ENCODE results near the gene PIN1. TPM values are rescaled to one million over a fixed set of nuclear protein-coding genes. Genes with fewer than 3 reads are reported as not detected.
"Not testable (repeated sequence)": the region's sequence is repeated elsewhere in the genome, so short reads cannot be mapped to it uniquely, and the experiment has no call there.

Gene PIN1
- total RNA-seq, 2 experiments from 2014 or later, result 114 to 117 TPM

- DNase-seq; H3K27ac Mint-ChIP-seq; ATAC-seq; H3K4me3 Mint-ChIP-seq; H3K9me3 Mint-ChIP-seq (ENCODE audit: insufficient read depth); POLR2A ChIA-PET; CTCF ChIA-PET; H3K27me3 Mint-ChIP-seq (ENCODE audit: low read depth): not testable (repeated sequence)
- H3K36me3 Mint-ChIP-seq (ENCODE audit: low read depth), result peaks cover 64% of the 10 kb centered on the region
- H3K4me1 Mint-ChIP-seq (ENCODE audit: low read depth), result peaks cover 21% of the 10 kb centered on the region
Observed at GRCh38 chr19:9843626-9844273, 8.6 kb downstream of the PIN1 start.

- CTCF ChIA-PET, result interaction anchor here (0.7 to 1.6 kb wide), 7 partner anchors 11 to 83 kb away, joined by 3 to 7 read pairs (median 3); partner anchors contain the start of gene PIN1
- H3K36me3 Mint-ChIP-seq (ENCODE audit: low read depth), result peaks cover 38% of the 10 kb centered on the region
Observed at GRCh38 chr19:9847087-9847671, 12.1 kb downstream of the PIN1 start.

GRCh38 chr19:9848060-9848459 lies 12.9 kb downstream of the PIN1 start:
- H3K27ac Mint-ChIP-seq, result no peak overlapping the region
- no peak overlapping the region for H3K4me3 Mint-ChIP-seq
- ATAC-seq (peak; percentile 51), DNase-seq (peak; percentile 56)
- ChIA-PET CTCF (interaction anchor here (0.7 to 1.6 kb wide), 4 partner anchors 10 to 82 kb away, joined by 3 to 7 read pairs (median 4); no protein-coding TSS in a partner anchor), POLR2A (no interaction called here)
- no peaks in the 10 kb centered on the region for H3K9me3 Mint-ChIP-seq (ENCODE audit: insufficient read depth)
- H3K4me1 Mint-ChIP-seq (ENCODE audit: low read depth), result peaks cover 21% of the 10 kb centered on the region
- H3K27me3 Mint-ChIP-seq (ENCODE audit: low read depth), result no peaks in the 10 kb centered on the region
- H3K36me3 Mint-ChIP-seq (ENCODE audit: low read depth), result peaks cover 29% of the 10 kb centered on the region

More at GRCh38 chr19:9847087-9847671, 12.1 kb downstream of the PIN1 start:
- peaks cover 21% of the 10 kb centered on the region for H3K4me1 Mint-ChIP-seq (ENCODE audit: low read depth)
- POLR2A ChIA-PET, result no interaction called here
- no peaks in the 10 kb centered on the region for H3K9me3 Mint-ChIP-seq (ENCODE audit: insufficient read depth)
- H3K4me3 Mint-ChIP-seq, result no peak overlapping the region
- ATAC-seq, result peak; percentile 67
- DNase-seq, result peak; percentile 59
- H3K27me3 Mint-ChIP-seq (ENCODE audit: low read depth), result no peaks in the 10 kb centered on the region
- peak overlapping the region; percentile 70 for H3K27ac Mint-ChIP-seq

- H3K27ac Mint-ChIP-seq, result no peak overlapping the region
- DNase-seq, result no peak
- H3K4me1 Mint-ChIP-seq (ENCODE audit: low read depth), result peaks cover 21% of the 10 kb centered on the region
- no peak overlapping the region for H3K4me3 Mint-ChIP-seq
- H3K9me3 Mint-ChIP-seq (ENCODE audit: insufficient read depth), result no peaks in the 10 kb centered on the region
- H3K36me3 Mint-ChIP-seq (ENCODE audit: low read depth), result peaks cover 22% of the 10 kb centered on the region
- POLR2A ChIA-PET, result no interaction called here
- no peak for ATAC-seq
- CTCF ChIA-PET, result no interaction called here
- no peaks in the 10 kb centered on the region for H3K27me3 Mint-ChIP-seq (ENCODE audit: low read depth)
Observed at GRCh38 chr19:9848762-9849161, 13.6 kb downstream of the PIN1 start.

GRCh38 chr19:9849791-9850190 lies 14.7 kb downstream of the PIN1 start:
- ChIA-PET POLR2A (no interaction called here), CTCF (no interaction called here)
- Mint-ChIP-seq H3K4me3 (no peak overlapping the region), H3K9me3 (ENCODE audit: insufficient read depth) (no peaks in the 10 kb centered on the region), H3K27ac (no peak overlapping the region), H3K4me1 (ENCODE audit: low read depth) (peaks cover 21% of the 10 kb centered on the region), H3K36me3 (ENCODE audit: low read depth) (peaks cover 21% of the 10 kb centered on the region), H3K27me3 (ENCODE audit: low read depth) (no peaks in the 10 kb centered on the region)
- ATAC-seq, result no peak
- no peak for DNase-seq

GRCh38 chr19:9850235-9850959 lies 15.3 kb downstream of the PIN1 start:
- H3K27me3 Mint-ChIP-seq (ENCODE audit: low read depth), result no peaks in the 10 kb centered on the region
- ChIA-PET POLR2A (no interaction called here), CTCF (no interaction called here)

GRCh38 chr19:9854282-9854846 lies 19.2 kb downstream of the PIN1 start:
- H3K27me3 Mint-ChIP-seq (ENCODE audit: low read depth), result no peaks in the 10 kb centered on the region
- H3K36me3 Mint-ChIP-seq (ENCODE audit: low read depth), result peaks cover 17% of the 10 kb centered on the region
- CTCF ChIA-PET, result no interaction called here
- POLR2A ChIA-PET, result no interaction called here
- H3K9me3 Mint-ChIP-seq (ENCODE audit: insufficient read depth), result no peaks in the 10 kb centered on the region
- ATAC-seq (no peak), DNase-seq (no peak)
- no peak overlapping the region for H3K27ac Mint-ChIP-seq
- H3K4me1 Mint-ChIP-seq (ENCODE audit: low read depth), result peaks cover 32% of the 10 kb centered on the region
- no peak overlapping the region for H3K4me3 Mint-ChIP-seq

More at GRCh38 chr19:9850235-9850959, 15.3 kb downstream of the PIN1 start:
- DNase-seq, result no peak
- H3K4me3 Mint-ChIP-seq, result no peak overlapping the region
- H3K9me3 Mint-ChIP-seq (ENCODE audit: insufficient read depth), result no peaks in the 10 kb centered on the region
- H3K36me3 Mint-ChIP-seq (ENCODE audit: low read depth), result peaks cover 15% of the 10 kb centered on the region
- ATAC-seq, result no peak
- H3K4me1 Mint-ChIP-seq (ENCODE audit: low read depth), result peaks cover 21% of the 10 kb centered on the region
- no peak overlapping the region for H3K27ac Mint-ChIP-seq

GRCh38 chr19:9856609-9857008 lies 21.5 kb downstream of the PIN1 start:
- CTCF ChIA-PET, result no interaction called here
- DNase-seq, result no peak
- POLR2A ChIA-PET, result interaction anchor here (1.4 to 1.8 kb wide), 2 partner anchors 17 to 29 kb away, joined by 3 to 10 read pairs; partner anchors contain the start of gene UBL5
- Mint-ChIP-seq H3K27ac (peak overlapping the region; percentile 91), H3K9me3 (ENCODE audit: insufficient read depth) (no peaks in the 10 kb centered on the region), H3K36me3 (ENCODE audit: low read depth) (peaks cover 20% of the 10 kb centered on the region), H3K4me1 (ENCODE audit: low read depth) (peaks cover 53% of the 10 kb centered on the region), H3K4me3 (peak overlapping the region; percentile 36), H3K27me3 (ENCODE audit: low read depth) (no peaks in the 10 kb centered on the region)
- no peak for ATAC-seq

GRCh38 chr19:9857076-9857721 lies 22.1 kb downstream of the PIN1 start:
- POLR2A ChIA-PET, result interaction anchor here (1.0 to 1.8 kb wide), 3 partner anchors 17 to 30 kb away, joined by 3 to 10 read pairs (median 3); partner anchors contain the start of gene UBL5
- DNase-seq, result no peak

GRCh38 chr19:9857920-9858746 lies 23.0 kb downstream of the PIN1 start:
- Mint-ChIP-seq H3K36me3 (ENCODE audit: low read depth) (peaks cover 23% of the 10 kb centered on the region), H3K9me3 (ENCODE audit: insufficient read depth) (no peaks in the 10 kb centered on the region), H3K4me1 (ENCODE audit: low read depth) (peaks cover 68% of the 10 kb centered on the region), H3K4me3 (peak overlapping the region; percentile 73), H3K27ac (peak overlapping the region; percentile 91), H3K27me3 (ENCODE audit: low read depth) (no peaks in the 10 kb centered on the region)
- POLR2A ChIA-PET, result interaction anchor here (0.6 to 1.8 kb wide), 4 partner anchors 18 to 550 kb away, joined by 3 to 10 read pairs (median 3); partner anchors contain the start of gene UBL5
- peak; percentile 78 for ATAC-seq
- CTCF ChIA-PET, result interaction anchor here (0.7 to 2.1 kb wide), 7 partner anchors 9 to 653 kb away, joined by 3 to 10 read pairs (median 6); partner anchors contain the start of gene PIN1
- DNase-seq, result peak; percentile 47

More at GRCh38 chr19:9857076-9857721, 22.1 kb downstream of the PIN1 start:
- peaks cover 59% of the 10 kb centered on the region for H3K4me1 Mint-ChIP-seq (ENCODE audit: low read depth)
- peak overlapping the region; percentile 73 for H3K4me3 Mint-ChIP-seq
- peaks cover 20% of the 10 kb centered on the region for H3K36me3 Mint-ChIP-seq (ENCODE audit: low read depth)
- CTCF ChIA-PET, result interaction anchor here (1.1 to 2.1 kb wide), 4 partner anchors 10 to 73 kb away, joined by 3 to 10 read pairs (median 6); partner anchors contain the start of gene PIN1
- H3K27ac Mint-ChIP-seq, result peak overlapping the region; percentile 91
- H3K27me3 Mint-ChIP-seq (ENCODE audit: low read depth), result no peaks in the 10 kb centered on the region
- no peak for ATAC-seq
- H3K9me3 Mint-ChIP-seq (ENCODE audit: insufficient read depth), result no peaks in the 10 kb centered on the region

Data from activated CD8-positive, alpha-beta T cell treated with anti-CD3 and anti-CD28 coated beads, Interleukin-2, amount 10 ng/mL, durations not matched to agents 7 days and 5 days (primary cell).